DMS114 treated with DMSO at 0.1 percent for 48 hours (cell line): Measurements from ENCODE around the gene AGMO.

Experiments
- DNase-seq: peaks from one replicate; lab custom pipeline; 2025; ENCODE audit not compliant: unreplicated experiment; lab: John Stamatoyannopoulos, UW

AGMO gene

DNA sequence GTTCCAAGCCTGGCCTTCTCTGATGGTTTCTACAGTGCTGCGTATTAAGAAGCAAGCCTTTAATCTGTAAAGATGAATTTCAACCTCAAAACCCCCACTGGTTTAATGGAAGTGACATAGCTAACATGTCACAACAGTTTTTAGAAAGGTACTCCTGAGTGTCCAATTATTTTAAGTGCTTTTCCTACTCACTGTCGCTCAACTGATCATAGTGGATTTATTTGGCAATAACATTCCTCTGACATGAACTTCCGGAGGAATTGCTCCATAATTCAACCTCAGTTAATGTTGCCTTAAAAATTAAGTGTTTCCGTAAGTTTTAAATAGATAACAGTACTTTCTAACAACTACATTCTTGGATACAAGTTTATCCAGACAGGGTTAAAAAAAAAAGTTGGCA lies 57.5 kb downstream of the AGMO start:
- no peak for DNase-seq

DNA sequence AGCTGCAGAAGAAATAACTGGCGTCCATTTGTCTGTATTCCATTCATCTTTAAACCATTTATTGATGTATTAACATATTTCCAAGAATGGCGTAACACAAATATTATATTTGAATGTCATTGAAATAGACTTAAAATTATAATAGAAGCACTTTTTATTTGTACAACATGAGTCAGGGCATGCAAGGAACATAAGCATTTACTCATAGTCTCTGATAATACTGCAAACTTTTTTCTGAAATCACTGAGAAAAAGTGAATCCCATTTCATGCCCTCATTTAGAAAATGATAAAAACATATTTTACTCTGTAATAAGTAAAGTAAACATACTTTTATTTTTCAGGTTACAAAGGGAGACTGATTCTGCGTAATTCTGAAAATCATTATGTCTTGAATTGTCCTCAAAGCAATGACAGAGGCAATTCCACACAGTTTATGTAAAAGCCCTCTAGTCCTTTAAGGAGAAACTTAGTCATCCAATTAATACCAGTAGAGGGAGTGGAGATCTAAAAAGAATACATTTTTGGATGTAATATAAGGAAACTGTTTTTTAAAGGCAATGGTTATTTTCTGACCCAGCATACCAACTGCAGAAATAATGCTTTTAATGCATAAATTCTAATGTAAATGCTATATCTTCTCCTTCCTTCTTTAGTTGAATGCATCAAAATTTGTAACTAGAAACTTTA lies 58.1 kb downstream of the AGMO start:
- DNase-seq, result no peak

DNA sequence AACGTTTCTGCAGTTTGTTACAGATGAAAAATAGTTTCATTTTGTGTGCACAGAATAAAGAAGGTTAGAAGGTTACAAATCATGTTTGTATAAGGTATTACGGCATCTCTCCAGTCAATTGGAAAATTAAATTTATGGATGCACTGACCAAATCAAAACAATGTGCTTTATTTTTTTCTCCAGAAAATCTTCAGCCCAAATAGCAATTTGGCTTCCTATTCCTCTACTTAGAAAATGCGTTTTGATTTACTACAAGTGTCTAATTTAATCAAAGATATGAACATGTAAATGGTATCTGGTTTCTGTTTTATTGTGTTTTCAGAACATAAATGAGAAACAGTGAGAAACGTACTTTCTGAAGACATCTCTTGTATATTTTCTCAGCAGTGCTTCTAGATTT lies 63.4 kb downstream of the AGMO start:
- no peak for DNase-seq

DNA sequence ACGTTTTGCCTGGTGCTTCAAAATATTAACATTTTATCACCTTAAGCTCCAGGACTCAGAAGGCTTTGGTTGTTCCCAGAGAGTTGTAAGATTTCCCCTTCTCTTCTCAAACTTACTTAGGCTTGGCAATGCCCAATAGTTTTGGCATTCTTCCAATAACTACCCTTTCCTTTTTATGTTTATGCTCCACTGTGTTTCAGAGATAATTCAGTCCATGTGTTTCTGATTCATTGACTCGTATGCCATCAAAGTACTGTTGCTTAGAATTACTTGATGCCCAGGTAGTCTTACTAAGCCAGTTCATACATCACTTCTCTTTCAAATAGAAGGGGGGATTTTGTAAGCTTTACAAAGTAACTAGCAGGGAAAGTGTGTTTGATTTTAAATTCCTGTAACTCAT lies 66.6 kb downstream of the AGMO start:
- no peak for DNase-seq

DNA sequence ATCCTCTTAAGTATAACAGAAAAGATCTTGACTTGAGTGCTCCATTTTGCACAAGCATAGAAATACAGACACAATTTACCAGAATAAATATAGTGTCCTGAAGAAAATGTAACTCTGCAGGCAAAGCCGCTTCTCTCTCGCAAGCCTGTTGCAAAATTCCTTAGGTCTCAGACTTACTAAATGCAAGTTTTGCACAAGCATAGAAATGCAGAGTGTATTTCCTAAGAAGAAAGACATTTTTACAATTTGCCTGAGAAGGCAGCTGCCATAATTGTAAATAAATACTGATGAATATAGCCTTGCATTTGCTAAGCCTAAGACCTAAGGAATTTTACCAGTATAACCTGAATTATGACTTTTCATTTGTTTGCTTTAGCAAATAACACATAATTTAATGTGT lies 67.1 kb downstream of the AGMO start:
- DNase-seq, result no peak

DNA sequence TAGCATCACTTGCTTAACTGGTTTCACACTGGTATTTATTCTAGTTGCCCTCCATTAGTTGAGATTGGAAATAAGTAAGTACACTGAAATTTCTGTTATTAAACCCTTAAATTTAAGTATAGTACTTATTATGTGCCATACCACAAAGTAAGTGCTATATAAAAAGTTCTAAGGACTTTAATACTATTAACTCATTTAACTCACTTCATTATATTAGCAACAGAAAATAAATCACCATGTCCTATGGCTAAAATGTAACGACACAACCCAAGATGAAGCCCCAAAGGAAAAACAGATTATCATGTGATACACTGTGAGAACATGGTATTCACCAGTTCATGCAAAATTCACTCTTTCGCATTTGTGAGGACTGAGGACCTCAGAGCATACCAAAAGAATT lies 70.5 kb downstream of the AGMO start:
- no peak for DNase-seq

DNA sequence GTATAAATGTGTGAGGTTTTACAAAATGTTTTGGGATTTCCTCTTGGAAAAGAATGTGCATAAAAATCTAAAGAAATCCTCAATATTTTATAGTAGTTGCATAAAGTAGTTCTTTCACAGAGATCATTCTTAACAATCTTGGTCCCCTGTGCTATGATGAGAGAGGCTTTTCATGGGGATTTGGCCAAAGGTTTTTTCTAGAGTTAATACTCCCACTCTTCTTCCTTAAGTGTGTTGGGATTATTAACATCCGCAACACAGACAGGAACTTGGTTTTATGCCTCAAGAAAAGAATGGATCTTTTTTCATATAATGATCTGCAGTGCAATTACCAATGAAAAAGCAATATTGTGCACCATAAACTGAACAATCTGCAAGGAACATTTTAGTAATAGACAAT lies 71.5 kb downstream of the AGMO start:
- DNase-seq, result no peak

DNA sequence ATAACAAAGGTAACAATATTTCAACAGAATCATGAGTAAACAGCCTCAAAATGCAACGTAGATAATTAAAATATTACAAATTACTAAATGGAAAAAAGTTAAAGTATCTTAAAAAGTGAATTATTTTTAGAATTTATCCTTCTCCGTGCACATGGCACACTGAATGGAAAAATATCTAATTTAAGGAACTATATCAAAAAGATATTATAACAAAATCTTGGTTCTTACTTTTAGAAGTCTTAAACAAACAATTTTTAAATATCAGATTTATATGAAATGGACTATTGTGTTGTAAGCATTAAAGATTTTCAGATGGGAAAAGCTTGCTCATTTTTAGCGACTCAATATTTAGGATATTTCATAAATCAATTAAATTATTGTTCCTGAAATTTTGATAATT lies 72.0 kb downstream of the AGMO start:
- DNase-seq, result no peak

DNA sequence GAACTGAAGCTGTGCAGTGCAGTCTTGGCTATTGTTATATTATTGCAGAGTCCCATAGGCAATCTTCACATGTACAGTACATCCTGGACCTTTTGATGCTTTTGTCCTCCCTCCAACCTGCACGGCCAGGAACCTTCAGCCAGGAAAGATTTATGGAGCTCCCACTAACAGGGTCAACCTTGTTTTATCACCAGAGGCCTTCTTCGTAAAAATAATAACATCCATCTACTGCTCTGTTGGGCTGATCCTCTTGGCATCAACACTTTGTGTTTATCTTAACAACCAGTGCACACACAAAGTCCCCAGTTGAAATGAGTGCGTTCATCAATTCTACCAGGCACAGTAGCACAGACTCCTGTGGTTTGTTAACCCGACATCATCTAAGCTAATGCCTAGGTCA lies 72.4 kb downstream of the AGMO start:
- DNase-seq, result no peak

DNA sequence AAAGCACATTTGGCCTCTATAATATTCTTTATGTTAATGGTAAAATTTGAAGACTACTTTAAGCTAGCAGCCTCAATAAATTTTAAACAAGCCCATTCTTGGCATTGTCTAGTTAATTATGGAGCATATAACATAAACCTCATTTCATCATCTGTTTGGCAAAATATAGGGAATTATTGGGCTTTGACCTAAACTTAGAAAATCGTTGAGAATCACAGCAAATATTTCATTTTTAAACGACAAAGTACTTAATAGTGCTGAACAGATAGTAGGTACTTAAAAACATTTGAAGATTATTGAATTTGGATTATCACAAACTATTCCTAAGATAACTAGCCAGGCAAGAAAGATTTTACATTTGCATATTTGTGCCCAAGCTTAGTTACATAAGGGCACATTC lies 73.4 kb downstream of the AGMO start:
- DNase-seq, result no peak

DNA sequence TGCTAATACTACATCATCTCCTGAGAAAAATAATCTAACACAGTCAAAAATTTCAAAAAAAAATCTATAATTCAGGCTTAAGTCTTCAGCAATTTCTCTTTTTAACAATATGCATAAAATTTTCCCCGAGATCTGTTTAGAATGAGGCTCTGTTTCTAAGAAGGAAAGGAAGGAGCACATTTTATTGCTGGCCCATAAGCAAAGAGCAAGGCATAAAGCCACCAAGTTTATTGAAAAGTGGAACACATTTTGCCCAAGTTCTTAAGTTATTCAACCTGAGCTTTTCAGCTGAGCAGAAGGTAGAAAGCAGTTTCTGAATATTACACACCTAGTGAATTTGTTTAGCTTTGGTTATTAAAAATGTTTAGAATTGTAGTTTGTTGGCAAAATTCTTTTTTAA lies 73.9 kb downstream of the AGMO start:
- no peak for DNase-seq

DNA sequence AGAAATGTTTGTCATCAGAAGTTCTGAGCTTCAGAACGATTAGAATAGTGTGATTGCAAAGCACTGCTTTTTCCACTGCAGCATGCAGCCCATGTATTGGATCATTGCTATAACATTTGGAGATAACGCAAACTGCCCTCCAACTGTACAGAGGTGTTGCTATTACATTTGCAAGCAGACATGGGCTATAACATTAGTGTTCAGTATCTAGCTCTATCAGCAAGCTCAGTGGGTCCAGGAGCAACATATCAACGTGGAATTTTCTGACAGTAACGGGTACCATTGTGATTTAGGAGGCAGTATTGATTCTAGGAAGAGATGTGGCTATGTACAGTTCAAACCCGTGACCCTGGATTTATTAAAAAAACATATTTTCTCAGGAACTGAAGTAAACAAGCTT lies 75.8 kb downstream of the AGMO start:
- no peak for DNase-seq

DNA sequence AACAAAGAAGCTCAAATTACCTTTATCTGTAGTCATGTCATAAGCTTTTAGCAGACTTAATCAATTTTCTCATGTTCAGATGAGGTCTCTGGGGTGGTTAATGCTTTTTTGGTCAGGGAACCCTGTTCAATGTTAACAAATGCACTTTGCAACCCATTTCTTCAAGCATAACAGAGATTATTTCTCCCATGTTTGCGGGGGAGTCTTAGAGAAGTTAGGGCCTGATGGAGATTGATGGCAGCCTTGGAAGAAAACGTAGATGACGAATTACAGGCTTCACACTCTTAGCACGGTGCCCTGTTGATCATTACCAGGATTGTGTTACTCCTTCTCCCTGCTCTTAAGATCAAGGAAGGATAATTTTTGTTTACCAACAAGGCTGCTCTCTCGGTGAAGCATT lies 76.4 kb downstream of the AGMO start:
- DNase-seq, result no peak

DNA sequence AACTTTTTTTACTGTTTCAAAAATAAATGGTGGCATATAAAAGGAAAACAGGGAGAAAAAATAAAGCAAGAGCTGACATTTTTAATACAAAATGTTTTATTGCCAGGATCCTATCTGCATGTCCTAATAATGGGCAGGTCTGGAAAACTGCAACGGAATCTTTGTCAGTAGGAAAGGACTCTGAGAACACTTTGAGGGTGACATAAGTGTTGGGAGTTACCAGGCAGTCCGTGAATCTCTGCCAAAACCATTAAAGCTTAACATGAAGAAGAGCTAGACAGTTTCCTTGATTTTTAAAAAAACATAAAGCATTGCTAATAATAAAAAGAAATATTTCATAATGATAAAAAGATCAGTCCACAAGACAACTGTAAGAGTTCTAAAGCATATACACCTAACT lies 80.7 kb downstream of the AGMO start:
- no peak for DNase-seq

DNA sequence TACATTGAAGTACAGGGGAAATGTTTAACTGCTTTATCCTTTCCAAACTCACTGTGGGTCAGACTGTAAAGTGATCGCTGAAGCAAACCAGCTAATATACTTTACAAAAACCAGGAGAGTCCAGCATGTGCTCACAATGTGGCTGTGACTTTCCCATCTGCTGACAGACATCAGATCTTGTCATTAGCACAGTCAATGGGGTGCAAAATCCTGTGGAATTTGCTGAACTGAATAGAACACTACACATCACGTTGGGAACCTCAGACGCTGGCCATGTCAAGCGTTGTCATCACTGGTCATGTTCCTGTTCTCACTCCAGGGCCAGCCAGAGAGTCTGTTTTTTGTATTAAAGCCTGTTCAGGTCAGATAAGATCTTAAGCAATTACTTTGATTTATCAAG lies 83.4 kb downstream of the AGMO start:
- DNase-seq, result no peak

DNA sequence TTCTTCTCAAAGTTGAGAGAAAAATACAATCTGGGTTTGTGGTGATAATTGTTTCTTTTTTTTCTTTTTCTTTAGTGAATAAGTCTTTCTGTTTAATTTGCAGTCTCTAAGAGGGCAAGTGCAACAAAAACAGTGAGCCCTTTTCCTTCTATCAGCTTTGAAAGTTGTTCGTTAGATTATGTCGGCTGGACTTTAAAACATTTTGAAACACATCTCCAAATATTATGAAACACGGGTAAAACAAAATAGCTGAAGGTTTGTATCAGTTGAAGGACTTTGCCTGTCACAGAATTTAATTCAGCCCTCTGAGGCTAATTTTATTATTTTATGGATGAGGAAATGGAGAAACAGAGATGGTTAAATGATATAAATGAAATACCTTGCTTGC lies 85.3 kb downstream of the AGMO start:
- no peak for DNase-seq

DNA sequence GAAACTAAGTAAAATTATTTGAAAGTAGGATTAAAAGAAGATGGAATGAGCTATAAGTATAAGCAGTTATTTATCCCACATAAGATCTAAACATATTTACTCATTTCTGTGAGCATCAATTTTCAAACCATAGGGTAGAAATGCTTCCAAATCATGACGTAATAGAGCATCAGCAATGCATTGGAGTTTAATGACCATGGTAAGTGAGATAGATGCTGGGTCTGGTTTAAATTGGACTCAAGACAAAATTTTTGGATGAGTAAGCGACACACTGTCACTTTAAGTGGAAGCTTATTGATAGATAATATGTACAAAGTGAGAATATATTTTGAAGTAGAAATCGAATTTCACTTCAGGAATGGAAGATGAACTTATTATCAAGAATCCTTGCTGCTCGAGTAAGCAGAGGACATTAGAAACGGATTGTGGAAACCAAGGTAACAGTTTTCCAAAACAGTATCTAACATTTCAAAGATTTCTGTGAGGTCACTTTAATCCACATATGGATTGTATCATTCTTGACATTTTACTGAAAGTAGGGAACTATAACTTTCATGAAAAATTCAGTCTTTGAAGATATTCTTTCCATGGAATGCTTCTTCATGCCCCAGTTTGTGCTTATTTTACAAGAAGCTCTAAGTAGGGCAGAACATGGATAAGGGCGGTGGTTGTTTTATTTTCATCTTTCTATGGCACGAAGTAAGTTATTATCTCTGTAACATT lies 85.8 kb downstream of the AGMO start:
- DNase-seq, result no peak

DNA sequence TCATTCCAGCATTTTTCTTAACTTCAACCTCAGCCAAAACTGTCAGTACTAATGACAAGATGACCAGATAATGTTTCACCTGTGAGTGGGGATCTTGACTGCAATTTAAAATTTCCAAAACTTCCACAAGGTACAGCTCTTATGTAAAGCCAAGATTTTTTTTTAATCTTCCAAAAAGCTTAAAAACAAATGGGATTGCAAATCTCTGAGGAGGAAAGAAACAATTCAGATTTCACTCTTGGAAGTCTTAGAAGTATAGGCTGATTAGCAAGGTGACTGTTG lies 90.2 kb downstream of the AGMO start:
- no peak for DNase-seq

DNA sequence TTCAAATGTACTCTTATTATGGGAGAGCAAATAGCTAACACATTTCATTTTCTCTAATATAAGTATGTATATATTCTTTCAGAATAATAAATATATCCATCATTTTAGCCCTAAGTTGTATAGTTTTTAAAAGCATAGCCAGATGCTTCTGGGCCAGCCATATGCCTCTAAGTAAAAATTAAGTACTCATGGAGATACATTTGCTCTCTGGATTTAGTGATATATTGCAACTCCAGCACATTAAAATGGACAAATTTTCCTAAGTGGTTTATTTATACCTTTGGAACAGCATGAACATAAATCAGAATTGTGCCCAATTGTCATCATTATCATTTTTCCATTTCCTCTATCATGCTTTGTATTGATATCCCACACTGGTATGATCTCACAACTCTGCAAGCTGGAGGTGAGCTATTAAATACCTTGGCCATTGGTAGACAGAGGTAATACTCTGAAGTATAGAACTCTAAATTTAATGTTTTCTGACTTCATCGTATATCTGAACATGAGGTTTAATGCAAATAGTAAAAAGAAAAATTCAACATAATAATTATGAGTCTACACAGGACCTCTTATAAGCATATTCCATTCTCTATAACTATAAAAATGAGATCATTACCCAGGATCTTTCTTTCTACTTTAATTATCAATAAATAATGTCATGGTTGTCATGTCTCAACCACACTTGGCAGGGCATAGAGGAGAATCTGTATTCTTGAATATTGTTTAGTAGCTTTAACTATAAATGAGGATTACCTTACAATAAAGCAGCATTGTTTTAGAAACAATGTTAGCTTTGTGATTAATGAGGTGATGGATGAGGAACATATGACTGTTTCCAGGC lies 90.8 kb downstream of the AGMO start:
- no peak for DNase-seq

DNA sequence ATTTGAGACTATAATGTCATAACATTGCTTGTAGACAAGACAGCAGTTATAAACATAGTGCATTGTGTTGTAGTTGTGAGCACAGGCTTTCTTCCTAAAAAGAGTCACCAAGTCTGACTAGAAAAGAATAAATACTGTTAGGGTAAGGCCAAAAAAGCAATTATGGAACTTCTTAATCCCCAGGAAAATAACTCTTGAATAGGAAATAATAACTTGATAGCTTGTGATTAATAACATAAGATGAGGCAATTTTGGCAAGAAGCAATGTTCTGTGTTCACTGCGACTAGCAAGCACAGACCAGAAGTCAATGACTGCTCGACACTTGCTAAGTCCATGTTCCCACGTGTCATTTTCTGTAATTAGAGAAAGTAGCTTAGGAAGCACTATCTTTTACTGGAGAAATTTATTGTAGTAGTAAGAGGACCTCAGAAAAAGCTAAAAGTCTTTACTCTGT lies 97.1 kb downstream of the AGMO start:
- DNase-seq, result no peak

DNA sequence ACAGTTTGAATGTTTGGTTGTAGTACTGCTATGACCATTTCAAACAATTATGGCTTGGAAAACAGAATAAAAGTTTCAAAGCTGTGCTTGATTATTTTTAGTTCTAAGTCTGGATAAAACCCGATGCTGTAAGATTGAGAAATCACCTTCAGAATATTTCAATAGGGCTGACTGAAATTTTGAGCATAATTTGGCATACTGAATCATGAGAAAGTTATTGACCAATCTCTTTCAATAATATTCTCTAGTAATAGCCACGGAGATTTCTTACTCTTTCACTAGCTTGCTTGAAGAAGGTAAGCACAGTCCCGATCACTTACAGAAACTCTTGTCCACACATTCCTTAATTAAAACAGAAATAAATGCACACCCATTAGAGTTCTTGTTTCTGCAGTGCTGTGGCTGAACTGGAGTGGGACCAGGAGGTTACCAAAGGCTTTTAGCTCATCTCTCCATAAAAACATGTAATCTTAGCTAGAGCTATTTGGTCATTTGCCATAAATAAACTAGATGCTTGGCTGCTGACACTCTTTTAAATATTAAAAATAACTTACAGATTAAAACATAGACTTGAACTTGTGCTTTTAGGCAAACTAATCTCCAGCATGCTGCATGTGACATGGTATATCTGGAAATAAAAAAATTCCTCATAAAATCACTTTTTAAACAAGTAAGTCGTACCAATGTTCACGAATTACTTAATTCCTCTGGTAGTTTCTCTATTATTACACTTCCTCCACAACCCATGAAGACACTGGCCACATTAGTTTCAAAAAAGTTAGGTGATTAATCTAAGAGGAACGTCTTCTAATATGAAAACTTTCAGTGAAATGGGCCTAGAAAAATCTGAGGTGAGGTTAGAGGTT lies 97.8 kb downstream of the AGMO start:
- no peak for DNase-seq
